ENCODE measurements around the gene DDHD1. TPM values are rescaled to one million over a fixed set of nuclear protein-coding genes. Genes with fewer than 3 reads are reported as not detected.

The DDHD1 gene
- total and polyA plus RNA-seq, 2 experiments from 2014 or later, result 15.2 to 25.9 TPM

GRCh38 chr14:53151523-53152183, 1.5 kb downstream of the DDHD1 start:
- H3K9me3 ChIP-seq (ENCODE audit: low read depth), result no peaks in the 10 kb centered on the region
- H3K27ac ChIP-seq, result no peak overlapping the region
- no peaks in the 10 kb centered on the region for H3K36me3 ChIP-seq
- H3K4me3 ChIP-seq, result peak overlapping the region; percentile 92
- peaks cover 17% of the 10 kb centered on the region for H3K4me1 ChIP-seq (ENCODE audit: low read depth)
- peak; percentile 7 for TF ChIP-seq CTCF (IDR thresholded peaks at IDR 0.05; ENCODE audit: low read depth, low read length)
- peak; percentile 41 to 42 for DNase-seq (ENCODE audit: low read depth in 1 of 2, low spot score in 1 of 2)
- H3K27me3 ChIP-seq, result no peaks in the 10 kb centered on the region

GRCh38 chr14:53149668-53150316, 3.3 kb downstream of the DDHD1 start:
- H3K36me3 ChIP-seq, result no peaks in the 10 kb centered on the region
- no peaks in the 10 kb centered on the region for H3K27me3 ChIP-seq
- no peak for DNase-seq (ENCODE audit: low read depth in 1 of 2, low spot score in 1 of 2)
- no peak for TF ChIP-seq CTCF (IDR thresholded peaks at IDR 0.05; ENCODE audit: low read depth, low read length)
- no peak overlapping the region for H3K27ac ChIP-seq
- H3K4me1 ChIP-seq (ENCODE audit: low read depth), result peaks cover 17% of the 10 kb centered on the region
- no peaks in the 10 kb centered on the region for H3K9me3 ChIP-seq (ENCODE audit: low read depth)
- no peak overlapping the region for H3K4me3 ChIP-seq

GRCh38 chr14:53148671-53149070, 4.5 kb downstream of the DDHD1 start:
- H3K27me3 ChIP-seq, result no peaks in the 10 kb centered on the region
- peaks cover 17% of the 10 kb centered on the region for H3K4me1 ChIP-seq (ENCODE audit: low read depth)
- H3K27ac ChIP-seq, result no peak overlapping the region
- no peaks in the 10 kb centered on the region for H3K9me3 ChIP-seq (ENCODE audit: low read depth)
- H3K4me3 ChIP-seq, result no peak overlapping the region
- DNase-seq (ENCODE audit: low read depth in 1 of 2, low spot score in 1 of 2), result no peak
- no peak for TF ChIP-seq CTCF (IDR thresholded peaks at IDR 0.05; ENCODE audit: low read depth, low read length)
- no peaks in the 10 kb centered on the region for H3K36me3 ChIP-seq

GRCh38 chr14:53147893-53148292, 5.2 kb downstream of the DDHD1 start:
- no peak overlapping the region for H3K4me3 ChIP-seq
- no peaks in the 10 kb centered on the region for H3K27me3 ChIP-seq
- H3K27ac ChIP-seq, result no peak overlapping the region
- H3K4me1 ChIP-seq (ENCODE audit: low read depth), result peaks cover 17% of the 10 kb centered on the region
- H3K36me3 ChIP-seq, result no peaks in the 10 kb centered on the region
- TF ChIP-seq CTCF (IDR thresholded peaks at IDR 0.05; ENCODE audit: low read depth, low read length), result no peak
- no peaks in the 10 kb centered on the region for H3K9me3 ChIP-seq (ENCODE audit: low read depth)
- no peak for DNase-seq (ENCODE audit: low read depth in 1 of 2, low spot score in 1 of 2)

GRCh38 chr14:53147208-53147607, 5.9 kb downstream of the DDHD1 start:
- no peak for DNase-seq (ENCODE audit: low read depth in 1 of 2, low spot score in 1 of 2)
- TF ChIP-seq CTCF (IDR thresholded peaks at IDR 0.05; ENCODE audit: low read depth, low read length), result no peak
- no peaks in the 10 kb centered on the region for H3K27me3 ChIP-seq
- peaks cover 17% of the 10 kb centered on the region for H3K4me1 ChIP-seq (ENCODE audit: low read depth)
- no peak overlapping the region for H3K27ac ChIP-seq
- H3K9me3 ChIP-seq (ENCODE audit: low read depth), result no peaks in the 10 kb centered on the region
- H3K4me3 ChIP-seq, result no peak overlapping the region
- no peaks in the 10 kb centered on the region for H3K36me3 ChIP-seq
